Measurements from ENCODE around the gene BCAR3.

The BCAR3 gene

GRCh38 chr1:93681101-93681988 is at the start of gene BCAR3:
Gene BCAR3 (minus strand): TSS chr1:93681837. CDS start chr1:93674930, 6,907 bp downstream.
- DNase-seq: no peak

- DNase-seq: no peak
These were observed 49.0 kb upstream of the BCAR3 start for GRCh38 chr1:93730621-93731020.

- peak; percentile 17 for DNase-seq
These were observed 48.3 kb upstream of the BCAR3 start for GRCh38 chr1:93729906-93730305.

GRCh38 chr1:93729502-93729901 is 47.9 kb upstream of the BCAR3 start:
- no peak for DNase-seq

GRCh38 chr1:93728480-93729131 is 47.0 kb upstream of the BCAR3 start:
- DNase-seq: no peak

GRCh38 chr1:93723733-93724270 is 42.2 kb upstream of the BCAR3 start:
- DNase-seq: no peak

GRCh38 chr1:93723110-93723509 is 41.5 kb upstream of the BCAR3 start:
- DNase-seq: no peak

GRCh38 chr1:93722081-93723031 is 40.7 kb upstream of the BCAR3 start:
- no peak for DNase-seq

GRCh38 chr1:93720956-93721626 is 39.5 kb upstream of the BCAR3 start:
- no peak for DNase-seq

GRCh38 chr1:93717640-93718039 is 36.0 kb upstream of the BCAR3 start:
- DNase-seq: no peak

- DNase-seq: no peak
These were observed 35.3 kb upstream of the BCAR3 start for GRCh38 chr1:93716941-93717368.

GRCh38 chr1:93716163-93716562 is 34.5 kb upstream of the BCAR3 start:
- no peak for DNase-seq

GRCh38 chr1:93715529-93716126 is 34.0 kb upstream of the BCAR3 start:
- peak; percentile 45 for DNase-seq

- DNase-seq: no peak
These were observed 32.7 kb upstream of the BCAR3 start for GRCh38 chr1:93714356-93714755.

GRCh38 chr1:93713341-93713740 is 31.7 kb upstream of the BCAR3 start:
- DNase-seq: no peak

- DNase-seq: no peak
These were observed 31.1 kb upstream of the BCAR3 start for GRCh38 chr1:93712741-93713140.

- DNase-seq: no peak
These were observed 29.1 kb upstream of the BCAR3 start for GRCh38 chr1:93710499-93711453.

GRCh38 chr1:93708734-93709481 is 27.3 kb upstream of the BCAR3 start:
- no peak for DNase-seq

GRCh38 chr1:93707956-93708355 is 26.3 kb upstream of the BCAR3 start:
- DNase-seq: no peak

Data from NCI-H2171 (cell line).